ENCODE measurements around the gene CALN1. TPM values are rescaled to one million over a fixed set of nuclear protein-coding genes. Genes with fewer than 3 reads are reported as not detected.

The CALN1 gene
- total and polyA plus RNA-seq, 2 of the 8 experiments (the other 6 are each of a cell fraction or from before 2014, with no cell fraction given), result 6.4 to 15.2 TPM

DNA sequence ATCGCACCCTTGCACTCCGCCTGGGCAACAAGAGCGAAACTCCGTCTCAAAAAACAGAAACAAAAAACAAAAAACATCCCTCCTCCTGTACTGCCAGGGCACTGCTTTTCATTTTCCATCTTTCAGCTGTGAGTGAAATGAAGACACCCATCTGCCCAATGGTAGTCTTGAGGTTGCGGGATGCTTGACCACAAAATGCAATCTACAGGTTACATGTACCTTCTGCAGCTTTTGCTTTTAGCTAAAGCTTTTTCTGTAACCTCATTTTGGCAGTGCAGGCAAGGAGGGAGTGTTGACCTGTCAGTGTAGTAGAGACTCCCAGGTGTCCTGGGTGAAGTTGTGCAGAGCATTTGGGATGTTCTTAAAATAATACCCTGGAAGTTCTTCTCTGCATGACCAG lies 476.5 kb downstream of the CALN1 start (continued):
- TF ChIP-seq SUZ12 (IDR thresholded peaks at IDR 0.05; ENCODE audit: low read length) (no peak), HDAC6 (IDR thresholded peaks at IDR 0.05; ENCODE audit: low read depth, low read length) (no peak)

Data from H1 (cell line).